GM19351 (cell line): Measurements from ENCODE around the gene KLHL9.

ENCODE experiments used
- ATAC-seq: cut with Tn5 transposase; IDR thresholded peaks from one replicate; pipeline ENCODE4 v1.9.1; 2021; ENCODE audit warnings: mild to moderate bottlenecking, moderate library complexity; ENCODE audit not compliant: unreplicated experiment

The KLHL9 gene

GRCh38 chr9:21320465-21320864, 14.7 kb downstream of the KLHL9 start:
- no peak for ATAC-seq

- ATAC-seq: peak; percentile 85
Observed at GRCh38 chr9:21317956-21318923, 17.0 kb downstream of the KLHL9 start.

GRCh38 chr9:21316860-21317259, 18.3 kb downstream of the KLHL9 start:
- ATAC-seq: no peak

- no peak for ATAC-seq
Observed at GRCh38 chr9:21316032-21316842, 19.0 kb downstream of the KLHL9 start.

- no peak for ATAC-seq
Observed at GRCh38 chr9:21314152-21314551, 21.1 kb downstream of the KLHL9 start.

GRCh38 chr9:21311889-21312288, 23.3 kb downstream of the KLHL9 start:
- no peak for ATAC-seq

- ATAC-seq: no peak
Observed at GRCh38 chr9:21305213-21305612, 30.0 kb downstream of the KLHL9 start, which contains the start of gene IFNA5. Gene IFNA5 (minus strand): TSS chr9:21305313. CDS start chr9:21305256, 57 bp downstream.

GRCh38 chr9:21295992-21296391, 39.2 kb downstream of the KLHL9 start:
- no peak for ATAC-seq

GRCh38 chr9:21294904-21295538, 40.2 kb downstream of the KLHL9 start:
- peak; percentile 82 for ATAC-seq

GRCh38 chr9:21294364-21294774, 40.8 kb downstream of the KLHL9 start:
- ATAC-seq: no peak

- ATAC-seq: no peak
Observed at GRCh38 chr9:21289848-21290247, 45.4 kb downstream of the KLHL9 start.

GRCh38 chr9:21287280-21287679, 47.9 kb downstream of the KLHL9 start:
- ATAC-seq: no peak

GRCh38 chr9:21286659-21287058, 48.5 kb downstream of the KLHL9 start:
- ATAC-seq: no peak

- ATAC-seq: no peak
Observed at GRCh38 chr9:21286099-21286498, 49.1 kb downstream of the KLHL9 start.

- ATAC-seq: no peak
Observed at GRCh38 chr9:21281275-21281674, 53.9 kb downstream of the KLHL9 start.
